HG03378 (cell line): ENCODE results near the gene LGI2.

Experiments
- ATAC-seq: cut with Tn5 transposase; IDR thresholded peaks from one replicate; pipeline ENCODE4 v1.9.1; 2021; ENCODE audit warnings: mild to moderate bottlenecking, moderate library complexity; ENCODE audit not compliant: unreplicated experiment

Gene LGI2

GRCh38 chr4:24999392-25000089 is 31.2 kb downstream of the LGI2 start:
- no peak for ATAC-seq

GRCh38 chr4:24995346-24995919 is 35.3 kb downstream of the LGI2 start:
- ATAC-seq = no peak

GRCh38 chr4:24993551-24994080 is 37.1 kb downstream of the LGI2 start:
- ATAC-seq = no peak

GRCh38 chr4:24992968-24993367 is 37.8 kb downstream of the LGI2 start:
- no peak for ATAC-seq

- no peak for ATAC-seq
Observed at GRCh38 chr4:24991015-24991414, 39.7 kb downstream of the LGI2 start.

- no peak for ATAC-seq
Observed at GRCh38 chr4:24989327-24989726, 41.4 kb downstream of the LGI2 start.

- ATAC-seq = no peak
Observed at GRCh38 chr4:24988776-24989175, 42.0 kb downstream of the LGI2 start.

- ATAC-seq = no peak
Observed at GRCh38 chr4:24984602-24985532, 45.9 kb downstream of the LGI2 start.

GRCh38 chr4:24980740-24981139 is 50.0 kb downstream of the LGI2 start:
- ATAC-seq = no peak

GRCh38 chr4:24980064-24980690 is 50.6 kb downstream of the LGI2 start:
- no peak for ATAC-seq

- no peak for ATAC-seq
Observed at GRCh38 chr4:24979554-24979953, 51.2 kb downstream of the LGI2 start.

GRCh38 chr4:24978291-24979075 is 52.3 kb downstream of the LGI2 start:
- no peak for ATAC-seq

- no peak for ATAC-seq
Observed at GRCh38 chr4:24975510-24975909, 55.2 kb downstream of the LGI2 start.

GRCh38 chr4:24973747-24974601 is 56.8 kb downstream of the LGI2 start:
- ATAC-seq = no peak

- ATAC-seq = no peak
Observed at GRCh38 chr4:24973404-24973746, 57.4 kb downstream of the LGI2 start.

GRCh38 chr4:24971192-24971591 is 59.6 kb downstream of the LGI2 start:
- ATAC-seq = no peak

GRCh38 chr4:24970635-24971034 is 60.1 kb downstream of the LGI2 start:
- ATAC-seq = no peak

- ATAC-seq = no peak
Observed at GRCh38 chr4:24970191-24970590, 60.6 kb downstream of the LGI2 start.

- ATAC-seq = no peak
Observed at GRCh38 chr4:24969486-24969885, 61.3 kb downstream of the LGI2 start.
